ENCODE results near the gene KMT5B.

Gene KMT5B

GRCh38 chr11:68145120-68145866, 67.8 kb downstream of the KMT5B start:
- no peak for DNase-seq

- no peak for DNase-seq
These were observed 69.8 kb downstream of the KMT5B start for GRCh38 chr11:68143310-68143689.

GRCh38 chr11:68142441-68143309, 70.4 kb downstream of the KMT5B start:
- no peak for DNase-seq

GRCh38 chr11:68142028-68142412, 71.1 kb downstream of the KMT5B start:
- DNase-seq, result no peak

GRCh38 chr11:68141246-68142027, 71.7 kb downstream of the KMT5B start:
- DNase-seq, result no peak

- DNase-seq, result no peak
These were observed 72.4 kb downstream of the KMT5B start for GRCh38 chr11:68140496-68141245.

GRCh38 chr11:68138237-68138636, 74.9 kb downstream of the KMT5B start:
- no peak for DNase-seq

- DNase-seq, result no peak
These were observed 75.3 kb downstream of the KMT5B start for GRCh38 chr11:68137833-68138232.

- DNase-seq, result no peak
These were observed 76.2 kb downstream of the KMT5B start for GRCh38 chr11:68136866-68137265.

- no peak for DNase-seq
These were observed 77.9 kb downstream of the KMT5B start for GRCh38 chr11:68135161-68135560.

GRCh38 chr11:68133761-68134160, 79.3 kb downstream of the KMT5B start:
- no peak for DNase-seq

- no peak for DNase-seq
These were observed 83.0 kb downstream of the KMT5B start for GRCh38 chr11:68130121-68130520.

GRCh38 chr11:68128682-68129327, 84.3 kb downstream of the KMT5B start:
- DNase-seq, result peak; percentile 52

- peak; percentile 80 for DNase-seq
These were observed 85.1 kb downstream of the KMT5B start for GRCh38 chr11:68127714-68128681.

GRCh38 chr11:68125164-68125563, 87.9 kb downstream of the KMT5B start:
- no peak for DNase-seq

GRCh38 chr11:68122936-68123539, 90.1 kb downstream of the KMT5B start:
- no peak for DNase-seq

- DNase-seq, result peak; percentile 91
These were observed 91.8 kb downstream of the KMT5B start, which contains the start of gene CHKA for GRCh38 chr11:68121067-68121899. CHKA (minus strand) TSS chr11:68121388; CDS start chr11:68121177, 211 bp downstream.

- peak; percentile 67 for DNase-seq
These were observed 92.6 kb downstream of the KMT5B start for GRCh38 chr11:68120273-68121066.
